ENCODE results near the gene PAGE4.

The PAGE4 gene, protein sequence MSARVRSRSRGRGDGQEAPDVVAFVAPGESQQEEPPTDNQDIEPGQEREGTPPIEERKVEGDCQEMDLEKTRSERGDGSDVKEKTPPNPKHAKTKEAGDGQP

GRCh38 chrX:49829016-49829415 lies at the start of gene PAGE4:
Gene PAGE4 (plus strand): TSS chrX:49829303. CDS start chrX:49830429, 1,126 bp downstream.
- DNase-seq (ENCODE audit: low read depth) = no peak

DNA sequence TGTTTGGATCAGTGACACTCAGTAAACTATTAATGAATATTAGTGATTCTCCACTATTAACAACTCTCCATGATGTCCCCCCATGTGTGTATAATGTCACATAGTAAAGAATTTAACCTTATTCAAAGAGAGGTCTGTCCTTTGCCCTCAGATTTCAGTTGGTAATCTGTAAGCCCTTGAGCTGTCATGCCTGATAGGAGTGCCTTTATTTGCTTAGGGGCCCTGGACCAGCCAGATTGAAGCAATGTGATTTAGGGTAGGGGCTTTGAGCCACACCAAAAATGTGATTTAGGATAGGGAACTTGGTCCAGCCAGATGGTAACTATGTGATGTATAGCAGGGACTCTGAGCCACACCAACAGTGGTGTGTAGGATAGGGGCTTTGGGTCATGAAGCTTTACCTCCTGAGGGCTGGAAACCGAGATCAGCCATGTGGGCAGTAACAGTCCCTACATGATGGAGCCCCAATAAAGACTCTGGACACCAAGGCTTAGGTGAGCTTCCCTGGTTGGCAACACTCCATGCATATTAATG lies 44.3 kb upstream of the PAGE4 start:
- no peak for DNase-seq (ENCODE audit: low read depth)

DNA sequence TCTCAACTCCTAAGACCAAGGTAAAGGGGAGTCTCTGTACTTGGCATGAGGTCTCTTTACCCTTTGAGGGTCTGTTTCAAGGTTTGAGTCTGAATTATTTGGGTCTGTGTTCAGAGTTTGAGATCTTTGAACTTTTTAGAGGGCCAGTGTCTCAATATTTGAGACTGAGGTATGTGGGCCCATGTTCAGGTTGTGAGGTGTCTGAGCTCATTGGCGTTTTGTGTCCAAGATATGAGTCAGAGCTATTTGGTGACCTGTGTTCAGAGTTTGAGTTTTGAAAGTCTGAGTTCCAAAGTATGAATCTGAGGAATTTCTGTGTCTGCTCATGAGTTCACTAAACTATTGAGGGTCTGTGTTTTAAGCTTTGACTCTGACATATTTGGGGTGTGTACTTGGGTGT lies 36.7 kb upstream of the PAGE4 start:
- no peak for DNase-seq (ENCODE audit: low read depth)

- DNase-seq (ENCODE audit: low read depth) = no peak
Observed at GRCh38 chrX:49793686-49794085, 35.4 kb upstream of the PAGE4 start.

DNA sequence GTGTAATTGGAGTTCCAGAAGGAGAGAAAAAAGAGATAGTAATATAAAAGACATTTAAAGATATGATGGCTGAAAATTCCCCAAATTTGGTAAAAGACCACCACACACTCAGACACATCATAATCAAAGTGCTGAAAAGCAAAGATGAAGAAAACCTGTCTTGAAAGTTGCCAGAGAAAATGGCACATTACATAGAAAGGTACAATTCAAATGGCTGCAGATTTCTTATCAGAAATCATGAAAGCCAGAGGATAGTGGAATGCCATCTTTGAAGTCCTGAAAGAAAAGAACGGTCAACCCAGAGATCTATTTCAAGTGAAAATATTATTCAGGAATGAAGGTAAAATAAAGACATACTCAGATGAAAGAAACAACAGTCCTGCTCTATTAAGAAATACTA lies 29.3 kb upstream of the PAGE4 start:
- no peak for DNase-seq (ENCODE audit: low read depth)

DNA sequence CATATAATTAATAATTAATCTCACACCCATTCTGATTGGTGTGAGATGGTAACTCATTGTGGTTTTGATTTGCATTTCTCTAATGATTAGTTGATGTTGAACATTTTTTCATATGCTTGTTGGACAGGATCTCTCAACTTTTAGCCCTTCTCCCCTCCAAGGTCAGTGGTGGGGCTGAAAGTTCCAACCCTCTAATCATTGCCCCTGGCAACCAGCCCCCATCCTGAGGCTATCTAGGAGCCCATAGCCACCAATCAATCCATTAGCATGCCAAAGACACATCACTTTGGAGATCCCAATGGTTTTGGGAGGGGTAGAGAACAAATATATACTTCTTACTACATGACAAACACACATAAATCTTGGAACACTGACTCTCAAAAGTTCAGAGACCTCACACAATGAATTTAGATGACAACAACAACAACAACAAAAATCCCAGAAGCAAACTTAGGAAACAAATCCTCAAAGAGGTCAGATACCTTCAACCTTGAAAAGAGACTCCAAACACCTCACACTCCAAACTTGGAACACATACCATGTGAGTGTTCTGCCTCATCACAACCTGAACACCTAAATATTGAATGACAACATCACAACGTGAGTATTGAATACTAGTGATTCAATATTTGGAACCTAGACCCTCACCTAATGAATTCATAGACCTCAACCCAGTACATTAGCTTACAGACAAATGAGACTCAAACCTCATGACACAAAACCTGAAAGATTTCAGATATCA lies 19.0 kb upstream of the PAGE4 start:
- DNase-seq (ENCODE audit: low read depth) = no peak

DNA sequence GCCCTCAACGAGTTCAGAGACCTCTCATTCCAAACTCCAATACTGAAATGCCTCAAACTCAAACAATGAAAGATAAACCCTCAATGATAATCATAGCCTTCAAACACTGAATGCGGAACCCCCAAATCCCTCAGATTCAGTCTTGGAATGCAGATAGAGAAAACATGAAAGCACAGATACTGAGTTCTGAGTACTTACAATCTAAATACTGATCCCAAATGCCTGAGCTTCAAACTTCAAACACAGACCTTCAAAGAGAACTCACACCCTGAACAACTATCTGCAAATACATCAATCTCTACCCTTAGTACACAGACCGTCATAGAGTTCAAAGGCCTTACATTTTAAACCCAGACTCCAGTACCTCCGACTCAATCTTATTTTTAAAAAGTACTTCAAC lies 16.9 kb upstream of the PAGE4 start:
- DNase-seq (ENCODE audit: low read depth) = no peak

DNA sequence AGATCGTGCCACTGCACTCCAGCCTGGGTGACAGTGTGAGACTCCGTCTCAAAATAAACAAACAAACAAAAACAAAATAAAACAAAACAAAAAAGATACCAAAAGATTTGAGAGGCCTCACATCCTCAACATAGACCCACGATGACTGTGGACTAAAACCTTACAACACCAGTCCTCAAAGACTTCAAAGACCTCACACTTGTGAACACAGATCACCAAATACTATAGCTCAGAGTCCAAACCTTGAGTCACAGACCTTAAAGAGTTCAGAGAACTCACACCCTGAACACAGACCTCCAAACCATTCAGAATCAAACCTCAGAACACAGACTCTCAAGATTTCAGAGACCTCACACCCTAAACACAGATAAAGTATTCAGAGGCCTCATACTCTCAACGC lies 12.7 kb upstream of the PAGE4 start:
- no peak for DNase-seq (ENCODE audit: low read depth)

DNA sequence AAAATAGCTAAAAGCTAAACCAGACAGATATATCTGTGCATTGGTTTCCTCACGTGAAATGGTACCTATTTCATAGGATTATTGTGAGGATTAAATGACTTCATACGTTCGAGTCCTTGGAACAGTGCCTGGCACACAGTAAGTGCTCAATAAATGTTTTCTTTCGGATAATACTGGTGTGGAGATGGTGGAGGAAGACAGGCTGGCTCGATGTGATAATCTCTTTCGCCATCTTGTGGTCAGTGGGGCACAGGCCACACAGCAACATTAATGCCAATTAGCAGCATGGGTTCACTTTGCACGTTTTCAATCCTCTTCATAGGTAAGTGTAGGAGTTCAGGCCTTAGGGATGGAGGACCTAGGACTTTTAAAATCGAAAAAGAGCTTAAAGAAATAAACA lies 9.3 kb downstream of the PAGE4 start:
- no peak for DNase-seq (ENCODE audit: low read depth)

- DNase-seq (ENCODE audit: low read depth) = peak; percentile 10
Observed at GRCh38 chrX:49840679-49841078, 11.6 kb downstream of the PAGE4 start.

DNA sequence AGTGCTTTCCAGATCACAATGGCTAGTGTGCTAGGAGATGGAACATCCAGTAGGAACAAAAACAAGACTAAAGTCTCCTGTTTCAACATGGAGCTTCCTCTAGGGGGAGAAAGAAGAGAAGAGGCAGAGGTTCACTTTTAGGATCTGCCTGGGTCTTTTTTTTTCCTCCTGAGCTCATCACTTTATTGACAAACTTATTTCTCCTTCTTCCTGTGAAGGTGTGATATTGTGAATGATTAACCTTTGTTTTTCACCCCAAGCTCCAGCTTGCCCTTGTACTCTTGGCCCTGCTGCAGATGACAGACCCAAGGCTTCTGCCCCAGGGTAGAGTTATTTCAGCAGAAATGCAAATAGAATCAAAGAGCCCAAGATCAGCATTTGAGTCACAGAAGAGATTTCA lies 13.5 kb downstream of the PAGE4 start:
- no peak for DNase-seq (ENCODE audit: low read depth)

DNA sequence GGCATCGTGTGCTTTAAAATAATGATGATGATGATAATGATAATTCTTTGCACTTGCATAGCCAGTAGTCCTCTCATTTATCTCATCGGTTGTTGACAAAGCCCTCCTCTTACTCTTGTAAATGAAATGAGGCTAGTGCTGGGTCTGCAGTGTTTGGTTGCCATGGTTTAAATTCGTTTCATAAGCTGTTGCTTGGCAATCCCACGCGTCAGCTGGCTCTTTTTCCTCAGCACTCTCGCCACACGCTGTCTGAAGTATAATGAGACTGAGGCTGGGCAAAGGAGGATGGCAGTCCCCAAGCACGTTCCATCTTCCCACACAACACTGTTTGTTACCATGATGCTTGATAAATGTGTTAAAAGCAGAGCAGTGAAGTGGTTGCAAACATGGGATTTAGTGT lies 15.5 kb downstream of the PAGE4 start:
- no peak for DNase-seq (ENCODE audit: low read depth)

DNA sequence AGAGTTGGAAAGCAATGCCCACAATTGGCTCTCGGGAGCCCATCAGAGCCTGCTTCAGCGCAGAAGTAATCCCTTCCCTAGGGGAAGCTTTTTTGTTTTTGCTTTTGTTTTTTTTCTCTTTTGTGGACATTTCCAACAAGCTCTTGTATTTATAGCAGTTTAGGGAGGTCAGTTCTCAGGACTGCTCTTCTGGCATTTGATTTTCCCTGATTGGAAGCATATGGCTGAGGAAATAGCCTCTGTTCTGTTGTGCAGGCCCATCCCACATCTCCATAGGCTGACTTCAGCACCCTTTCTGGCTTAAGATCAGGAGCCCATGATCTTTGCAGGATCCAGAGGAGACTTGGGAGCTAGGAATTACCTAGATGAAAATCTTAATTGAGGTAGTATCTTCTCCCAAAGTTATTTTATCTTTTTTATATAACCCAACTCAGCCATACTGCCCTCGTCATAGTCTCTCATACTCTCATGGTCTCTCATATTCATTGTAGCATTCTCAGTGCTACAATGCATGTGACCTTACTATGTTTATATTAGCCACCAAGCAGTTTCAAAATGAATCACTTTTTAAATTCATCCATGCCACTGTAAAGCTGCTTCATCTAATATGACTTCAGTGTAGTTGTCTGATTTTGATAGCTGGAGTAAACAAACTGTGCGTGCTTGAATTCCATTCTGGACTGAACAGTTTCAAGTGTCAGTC lies 16.7 kb downstream of the PAGE4 start:
- no peak for DNase-seq (ENCODE audit: low read depth)

DNA sequence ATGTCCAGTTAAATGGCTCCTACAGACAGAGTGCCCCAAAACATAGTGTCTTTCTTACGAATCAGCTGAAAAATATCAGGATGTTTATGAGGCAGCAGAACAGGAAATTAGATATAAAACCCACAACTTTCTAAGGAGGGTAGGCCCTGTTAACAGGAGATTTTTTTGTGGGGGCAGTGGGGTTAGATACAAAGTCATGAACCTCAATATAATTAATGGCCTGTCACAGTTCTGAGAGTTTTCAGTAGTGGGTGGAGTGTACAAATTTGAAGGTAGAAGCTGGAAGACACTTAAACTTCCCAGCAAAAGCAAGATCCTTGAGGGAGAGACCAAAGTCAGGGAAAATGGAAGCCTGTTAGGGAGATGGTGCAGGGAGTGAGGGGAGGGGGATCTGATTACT lies 17.4 kb downstream of the PAGE4 start:
- DNase-seq (ENCODE audit: low read depth) = no peak

GRCh38 chrX:49848275-49848674 lies 19.2 kb downstream of the PAGE4 start:
- DNase-seq (ENCODE audit: low read depth) = no peak

- no peak for DNase-seq (ENCODE audit: low read depth)
Observed at GRCh38 chrX:49850028-49850427, 20.9 kb downstream of the PAGE4 start.

- DNase-seq (ENCODE audit: low read depth) = no peak
Observed at GRCh38 chrX:49853661-49854060, 24.6 kb downstream of the PAGE4 start.

DNA sequence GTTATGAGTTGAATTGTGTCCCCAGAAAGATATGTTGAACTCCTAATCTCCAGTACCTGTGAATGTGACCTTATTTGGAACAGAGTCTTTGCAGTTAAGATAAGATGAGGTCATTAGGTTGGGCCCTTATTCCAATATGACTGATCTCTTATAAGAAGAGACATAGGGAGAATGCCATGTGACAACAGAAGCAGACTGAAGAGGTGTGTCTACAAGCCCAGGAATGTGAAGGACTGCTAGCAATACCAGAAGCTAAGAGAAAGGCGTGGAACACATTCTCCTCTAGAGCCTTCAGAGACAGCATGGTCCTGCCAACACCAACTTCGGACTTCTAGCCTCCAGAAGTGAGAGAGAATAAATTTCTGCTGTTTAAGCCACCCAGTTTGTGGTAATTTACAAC lies 27.7 kb downstream of the PAGE4 start:
- no peak for DNase-seq (ENCODE audit: low read depth)

- no peak for DNase-seq (ENCODE audit: low read depth)
Observed at GRCh38 chrX:49858341-49858740, 29.2 kb downstream of the PAGE4 start.

DNA sequence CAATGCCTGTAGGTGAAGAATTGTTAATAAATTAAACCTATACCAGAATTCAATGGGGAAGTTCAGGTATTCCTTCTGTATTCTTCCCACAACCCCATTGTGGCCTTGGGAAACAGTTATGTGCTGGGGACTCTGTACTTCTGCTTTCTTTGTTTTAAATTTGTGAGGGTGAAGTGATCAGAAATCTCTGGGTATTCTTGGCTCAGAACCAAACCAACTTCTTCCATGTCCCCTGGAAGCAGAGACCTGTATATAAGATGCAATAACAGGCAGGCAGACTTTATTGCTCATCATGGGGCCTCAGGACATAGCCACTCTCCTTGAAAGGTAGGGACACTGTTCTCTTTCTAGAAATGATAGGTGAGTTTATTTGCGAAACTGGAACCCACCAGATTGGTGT lies 30.4 kb downstream of the PAGE4 start:
- no peak for DNase-seq (ENCODE audit: low read depth)

DNA sequence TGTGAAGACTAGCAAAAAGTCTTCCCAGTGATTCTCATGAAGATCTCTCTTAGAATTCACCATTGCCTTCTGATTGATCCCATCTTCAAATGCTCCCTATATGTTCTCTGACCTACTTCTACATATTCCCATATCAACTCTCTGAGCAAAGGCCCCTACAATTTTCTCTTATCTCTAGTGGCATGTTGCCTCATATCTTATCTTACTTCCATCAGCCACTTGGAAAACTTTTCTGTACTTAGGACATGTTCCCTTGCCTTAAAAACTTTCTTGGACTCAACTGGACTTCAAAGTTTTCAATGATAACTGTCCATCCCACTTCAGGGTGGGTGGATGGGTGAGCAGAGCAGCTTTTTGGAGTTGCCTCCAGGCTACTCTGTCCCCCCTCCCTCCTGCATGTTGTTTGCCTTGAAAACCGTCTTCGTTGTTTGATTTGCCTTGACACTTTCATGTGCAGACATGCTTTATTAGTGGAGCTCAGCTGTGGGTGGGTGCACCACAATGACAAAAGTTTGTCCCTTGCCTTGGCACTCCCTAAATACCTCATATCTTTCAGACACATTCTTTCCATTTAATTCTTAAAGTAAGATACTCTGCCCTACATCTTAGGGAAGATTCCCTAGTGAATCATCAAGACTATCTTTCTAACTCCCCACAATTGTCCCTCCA lies 31.9 kb downstream of the PAGE4 start:
- DNase-seq (ENCODE audit: low read depth) = no peak

GRCh38 chrX:49862093-49862492 lies 33.0 kb downstream of the PAGE4 start:
- DNase-seq (ENCODE audit: low read depth) = no peak

- DNase-seq (ENCODE audit: low read depth) = no peak
Observed at GRCh38 chrX:49868739-49869138, 39.6 kb downstream of the PAGE4 start.

All from stromal cell of bone marrow (primary cell).